Astrocyte (in vitro differentiated cells and primary cell): ENCODE measurements around the gene CPB2. TPM values are rescaled to one million over a fixed set of nuclear protein-coding genes. Genes with fewer than 3 reads are reported as not detected.

Source experiments
- total RNA-seq: library from RNA; stranded (reverse); gene quantifications from 2 replicates; pipeline ENCODE4 v1.2.1, GENCODE V29; 2021

Gene CPB2
- total RNA-seq, 1 donor from 2014 or later: not detected

Other genes starting within 250 kb of the CPB2 start
- gene ZC3H13, start 52.3 kb downstream of the CPB2 start, total RNA-seq: 39.6 and 40.8 TPM in 2 replicates
- 7.3 and 8.4 TPM in 2 replicates for gene LCP1, start 77.1 kb upstream of the CPB2 start, total RNA-seq
- 0.14 TPM in 1 of 2 replicates, not detected in the other for gene LRRC63, start 106.9 kb upstream of the CPB2 start, total RNA-seq